CD4-positive, alpha-beta T cell treated with Interleukin-15 for 1 hour (primary cell): ENCODE measurements around the gene MYCN.
"Not testable (repeated sequence)": the region's sequence is repeated elsewhere in the genome, so short reads cannot be mapped to it uniquely, and the experiment has no call there.

ENCODE experiments used
- DNase-seq: peaks from one replicate; pipeline ENCODE4 v3.0.0-alpha.2; 2020

MYCN gene

DNA sequence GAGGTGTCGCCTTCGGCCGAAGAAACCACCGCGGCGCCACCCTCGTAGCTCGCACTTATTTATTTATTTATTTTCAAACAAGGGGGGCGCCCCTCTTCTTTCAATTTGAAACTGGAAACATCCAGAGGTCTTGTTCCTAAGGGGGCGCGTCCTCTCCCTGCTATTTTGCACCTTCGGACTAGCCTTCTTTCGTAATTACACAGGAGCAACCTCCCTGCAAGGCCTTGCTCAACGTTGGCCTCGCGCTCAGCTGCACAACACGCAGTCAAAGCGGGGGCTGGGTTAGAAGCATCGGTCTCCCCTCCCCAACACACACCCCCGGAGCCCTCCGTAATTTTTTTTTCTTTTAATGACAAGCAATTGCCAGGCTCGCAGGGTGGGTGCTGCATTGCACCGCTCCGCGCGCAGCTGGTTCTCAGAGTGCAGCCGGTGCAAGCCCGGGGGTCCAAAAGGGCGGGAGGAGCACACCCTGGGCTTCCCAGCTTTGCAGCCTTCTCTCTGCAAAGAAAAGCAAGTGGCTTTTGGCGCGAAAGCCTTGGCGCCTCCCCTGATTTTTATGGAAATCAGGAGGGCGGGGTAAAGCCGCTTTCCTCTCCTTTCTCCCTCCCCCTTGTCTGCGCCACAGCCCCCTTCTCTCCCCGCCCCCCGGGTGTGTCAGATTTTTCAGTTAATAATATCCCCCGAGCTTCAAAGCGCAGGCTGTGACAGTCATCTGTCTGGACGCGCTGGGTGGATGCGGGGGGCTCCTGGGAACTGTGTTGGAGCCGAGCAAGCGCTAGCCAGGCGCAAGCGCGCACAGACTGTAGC lies at the start of gene MYCN:
MYCN (plus strand) TSS at position 697 of the 807 bp plus-strand sequence. CDS start 1,515 bp downstream, outside the sequence.
- no peak for DNase-seq

DNA sequence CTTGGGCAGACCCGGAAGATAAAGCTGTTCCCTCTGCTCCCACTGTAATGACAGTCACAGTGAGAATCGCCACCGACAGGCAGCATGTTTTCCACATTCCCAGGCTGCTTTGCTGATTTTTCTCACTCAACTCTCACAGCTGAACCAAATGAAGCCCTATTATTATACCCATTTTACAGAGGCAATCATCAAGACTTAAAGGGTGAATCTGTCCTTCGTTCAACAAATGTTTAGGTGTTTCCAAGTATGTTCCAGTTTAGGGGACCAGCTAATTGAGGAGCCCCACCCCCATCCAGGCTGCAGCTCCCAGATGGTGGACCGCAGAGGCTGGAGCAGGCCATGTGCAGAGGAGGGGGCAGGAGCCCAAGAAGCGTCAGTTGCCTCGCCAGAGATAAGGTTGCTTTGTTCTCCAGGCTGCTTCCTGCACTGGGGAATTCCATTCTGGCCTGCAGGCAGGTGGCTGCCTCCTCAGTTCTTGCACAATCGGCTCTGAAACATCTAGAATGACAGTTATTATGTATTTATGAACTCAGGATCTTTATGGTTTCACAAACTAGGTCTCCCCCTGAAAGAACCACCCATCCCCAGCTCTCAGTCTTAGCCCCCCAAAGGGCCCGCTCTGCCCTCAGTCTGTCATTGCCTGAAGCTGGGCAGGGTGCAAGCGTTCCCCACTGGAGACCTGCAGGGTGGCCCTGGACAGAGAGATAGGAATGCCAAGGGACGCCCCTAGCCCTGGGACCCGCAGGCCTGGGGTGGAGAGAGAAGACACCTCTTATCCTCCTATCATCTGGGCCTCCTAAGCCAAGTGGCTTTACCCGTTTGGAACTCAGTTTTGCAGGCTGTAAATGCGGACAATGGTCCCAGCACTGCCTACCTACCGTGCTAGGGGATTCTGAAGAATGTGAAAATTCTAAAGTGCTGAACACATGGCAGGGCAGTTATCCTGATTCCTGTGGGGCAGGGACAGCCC lies 49.1 kb upstream of the MYCN start:
- no peak for DNase-seq

DNA sequence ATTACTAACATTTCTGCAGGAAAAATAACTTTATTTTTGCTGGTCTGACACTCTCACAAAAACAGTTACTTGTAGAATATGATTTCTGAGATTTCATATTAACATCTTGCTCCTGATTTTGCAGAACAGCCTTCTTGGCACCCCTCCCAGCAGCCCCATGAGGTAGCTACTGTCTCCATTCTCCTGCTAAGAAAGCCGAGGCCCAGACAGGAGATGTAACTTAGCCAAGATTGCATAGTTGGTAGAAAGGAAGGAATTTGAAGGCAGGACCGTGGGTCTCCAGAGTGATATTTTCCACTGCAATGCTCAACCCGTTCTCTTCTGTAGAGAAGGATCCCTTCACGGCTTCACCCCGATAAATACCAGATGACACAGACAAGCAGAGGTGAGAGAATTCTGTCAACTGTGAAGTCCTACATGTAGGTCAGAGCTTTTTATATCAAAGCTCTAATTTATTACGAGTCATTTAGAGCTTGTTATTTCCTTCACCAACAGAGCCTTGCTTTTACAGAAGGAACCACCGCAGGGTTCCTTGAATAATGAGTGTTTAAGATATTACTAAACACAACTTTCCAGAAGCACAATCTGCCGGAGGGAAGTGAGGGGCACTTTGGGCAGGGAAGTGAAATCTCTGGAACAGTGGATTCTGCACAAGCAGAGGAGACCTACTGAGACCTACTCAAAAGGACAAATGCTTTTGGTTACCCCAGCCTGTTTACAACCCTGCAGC lies 48.0 kb upstream of the MYCN start:
- no peak for DNase-seq

DNA sequence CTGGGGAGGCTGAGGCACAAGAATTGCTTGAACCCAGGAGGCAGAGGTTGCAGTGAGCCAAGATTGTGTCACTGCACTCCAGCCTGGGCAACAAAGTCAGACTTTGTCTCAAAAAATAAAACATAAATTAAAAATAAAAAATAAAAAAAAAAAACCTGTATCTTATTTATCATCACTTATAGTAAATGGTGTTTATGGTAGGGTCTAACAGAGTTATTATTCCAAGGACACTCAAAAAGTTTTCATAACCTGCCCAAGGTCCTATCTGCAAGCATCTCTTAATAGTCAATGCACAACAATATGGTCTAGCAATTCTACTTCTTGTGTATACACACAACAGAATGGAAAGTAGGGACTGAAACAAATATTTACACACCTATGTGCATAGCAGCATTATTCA lies 47.3 kb upstream of the MYCN start:
- DNase-seq = no peak

DNA sequence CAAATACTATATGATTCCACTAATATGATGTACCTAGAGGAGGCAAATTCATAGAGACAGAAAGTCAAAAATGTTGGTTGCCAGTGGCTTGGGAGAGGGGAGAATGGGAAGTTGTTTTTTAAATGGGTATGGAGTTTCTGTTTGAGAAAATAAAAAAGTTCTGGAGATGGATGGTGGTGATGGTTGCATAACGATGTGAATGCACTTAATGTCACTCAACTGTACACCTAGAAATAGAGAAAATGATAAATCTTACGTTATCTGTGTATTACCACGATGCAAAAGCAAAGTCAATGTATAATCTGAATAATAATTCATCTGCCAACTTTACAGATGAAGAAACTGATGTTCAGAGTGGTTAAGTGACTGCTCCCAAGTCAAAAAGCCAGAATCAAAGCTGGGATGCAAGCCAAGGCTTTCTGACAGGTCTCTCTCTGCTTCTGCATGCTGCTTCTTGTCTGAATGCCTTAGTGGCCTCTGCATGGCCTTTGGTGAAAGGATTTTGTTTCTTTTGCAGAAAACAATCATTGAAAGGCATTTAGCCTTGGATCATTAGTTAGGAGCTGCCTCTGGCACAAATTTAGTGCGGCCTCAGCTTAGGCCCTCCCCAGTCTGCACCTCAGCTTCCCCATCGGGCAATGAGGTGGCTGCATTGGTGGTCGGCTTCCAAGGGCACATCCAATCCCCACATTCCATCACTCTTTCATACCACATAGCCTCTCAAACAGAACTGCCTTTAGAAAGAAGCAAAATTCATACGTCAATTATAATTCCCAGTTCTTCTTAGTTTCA lies 46.5 kb upstream of the MYCN start:
- no peak for DNase-seq

DNA sequence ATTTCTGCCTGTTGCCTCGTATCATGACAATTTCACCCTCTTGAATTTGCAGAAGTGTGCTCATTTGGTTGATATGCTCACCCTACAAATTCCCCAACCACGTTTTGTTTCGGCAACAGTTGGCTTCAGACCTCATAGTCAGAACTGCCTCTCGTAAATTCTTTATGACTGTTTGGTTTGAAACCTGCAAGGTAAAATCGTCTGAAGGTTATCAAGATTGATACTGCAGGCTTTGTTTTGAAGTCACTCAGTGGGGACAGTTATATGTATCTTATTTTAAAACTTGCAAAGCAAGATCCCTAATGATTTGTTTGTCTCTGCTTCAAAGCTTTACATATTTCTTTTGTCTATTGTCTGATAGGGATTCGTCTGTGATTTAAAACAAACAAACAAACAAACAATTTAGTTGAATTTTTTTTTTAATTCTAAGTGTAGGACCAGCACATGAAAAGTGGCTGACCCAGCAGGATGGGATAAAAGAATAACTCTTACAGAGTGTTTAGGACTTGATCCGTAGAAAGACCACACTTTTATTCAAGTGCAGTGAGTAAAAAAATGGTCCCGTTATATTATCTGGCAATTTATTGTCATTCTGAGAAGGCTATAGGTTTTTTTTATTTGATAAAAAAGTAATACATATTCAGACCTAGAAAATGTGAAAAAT lies 45.7 kb upstream of the MYCN start:
- no peak for DNase-seq

DNA sequence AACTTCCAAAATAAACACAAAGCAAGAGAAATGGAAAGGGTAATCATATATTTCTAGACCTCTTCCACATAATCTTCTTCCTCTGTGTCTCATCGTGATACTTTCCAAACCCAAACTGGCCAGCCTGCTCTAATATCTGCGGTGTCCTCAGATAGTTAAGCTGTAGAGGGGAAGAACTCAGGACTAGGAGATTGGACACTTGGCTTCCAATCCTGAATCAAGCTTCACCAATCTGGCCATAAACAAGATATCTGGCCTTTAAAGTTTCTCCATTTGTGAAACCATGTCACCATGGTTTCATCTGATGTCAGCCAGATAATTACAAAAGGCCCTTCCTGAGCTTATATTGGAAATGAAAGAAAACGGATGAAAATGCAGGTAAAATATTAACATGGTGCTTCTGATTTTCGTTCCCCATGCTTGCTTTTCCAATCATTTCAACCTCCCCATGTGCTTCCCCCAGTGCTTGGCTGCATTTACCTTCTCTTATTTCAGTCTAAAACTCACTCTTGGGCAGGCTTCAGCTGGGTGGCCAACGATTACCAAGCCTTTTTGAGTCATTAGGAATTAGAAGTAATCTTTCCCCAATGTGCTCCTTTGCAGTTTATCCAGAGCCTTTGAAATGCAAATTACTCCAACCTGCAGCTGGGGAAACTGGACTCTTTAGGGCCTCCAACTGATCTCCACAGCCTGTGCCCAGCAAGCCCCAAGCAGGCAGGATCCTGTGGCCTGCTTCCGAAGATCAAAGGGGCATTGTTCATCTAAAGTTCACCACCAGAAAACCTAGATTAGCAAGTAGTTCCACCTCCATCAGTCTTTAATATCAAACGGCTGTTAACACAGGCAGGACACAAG lies 44.5 kb upstream of the MYCN start:
- no peak for DNase-seq

DNA sequence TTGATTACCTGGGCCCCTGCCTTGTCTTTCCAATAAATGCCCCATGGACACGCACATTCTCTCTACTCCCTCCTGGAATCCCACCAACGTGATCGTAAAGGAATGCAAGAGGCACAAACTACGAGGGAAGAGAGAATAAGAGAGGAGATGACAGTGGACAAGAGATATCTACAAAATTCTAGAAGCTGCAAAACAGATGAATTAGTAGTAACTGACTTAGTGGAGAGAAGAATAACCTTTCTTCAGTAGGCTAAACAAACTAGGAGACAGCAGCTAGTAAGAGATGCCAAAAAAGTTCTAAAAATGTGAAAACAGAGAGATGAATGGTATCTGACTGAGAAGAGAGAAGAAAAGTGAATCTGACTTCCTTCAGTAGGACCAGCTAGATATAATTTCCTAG lies 43.5 kb upstream of the MYCN start:
- no peak for DNase-seq

DNA sequence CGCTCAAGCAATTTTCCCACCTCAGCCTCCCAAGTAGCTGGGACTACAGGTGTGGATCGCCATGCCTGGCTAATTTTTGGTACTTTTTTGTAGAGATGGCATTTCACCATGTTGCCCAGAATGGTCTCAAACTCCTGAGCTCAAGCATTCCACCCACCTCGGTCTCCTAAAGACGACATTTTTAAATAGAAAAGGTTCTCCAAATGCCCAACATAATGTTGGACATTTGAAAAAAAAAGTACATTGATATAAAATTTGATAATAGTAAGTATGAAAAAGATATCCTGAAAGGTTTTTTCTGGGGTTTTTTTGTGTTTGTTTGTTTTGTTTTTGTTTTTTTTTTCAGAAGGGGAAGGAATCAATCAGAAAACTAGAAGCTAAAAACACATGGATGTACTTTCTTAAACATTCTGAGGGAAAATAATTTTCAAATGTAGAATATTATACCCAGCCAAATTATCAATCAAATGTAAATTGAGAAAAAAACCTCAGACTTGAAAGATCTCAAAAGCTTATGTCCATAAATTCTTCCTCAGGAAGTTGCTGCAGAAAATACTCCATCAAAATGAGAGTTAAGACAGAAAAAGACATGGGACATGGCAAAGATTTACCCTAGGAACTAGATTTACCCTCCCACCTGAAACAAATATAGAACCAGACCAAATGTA lies 42.8 kb upstream of the MYCN start:
- DNase-seq = no peak

DNA sequence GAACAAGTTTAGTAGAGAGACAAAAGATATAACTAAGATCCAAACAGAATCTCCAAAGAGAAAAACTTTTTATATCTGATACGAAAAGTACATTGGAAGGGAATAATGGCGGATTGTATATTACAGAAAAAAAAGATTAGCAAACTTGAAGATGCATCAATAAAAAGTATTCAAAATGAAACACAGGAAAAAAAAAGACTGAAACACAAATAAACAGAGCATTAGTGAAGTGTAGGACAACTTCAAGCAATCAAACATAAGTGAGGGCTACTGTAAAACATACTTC lies 41.1 kb upstream of the MYCN start:
- DNase-seq = no peak

DNA sequence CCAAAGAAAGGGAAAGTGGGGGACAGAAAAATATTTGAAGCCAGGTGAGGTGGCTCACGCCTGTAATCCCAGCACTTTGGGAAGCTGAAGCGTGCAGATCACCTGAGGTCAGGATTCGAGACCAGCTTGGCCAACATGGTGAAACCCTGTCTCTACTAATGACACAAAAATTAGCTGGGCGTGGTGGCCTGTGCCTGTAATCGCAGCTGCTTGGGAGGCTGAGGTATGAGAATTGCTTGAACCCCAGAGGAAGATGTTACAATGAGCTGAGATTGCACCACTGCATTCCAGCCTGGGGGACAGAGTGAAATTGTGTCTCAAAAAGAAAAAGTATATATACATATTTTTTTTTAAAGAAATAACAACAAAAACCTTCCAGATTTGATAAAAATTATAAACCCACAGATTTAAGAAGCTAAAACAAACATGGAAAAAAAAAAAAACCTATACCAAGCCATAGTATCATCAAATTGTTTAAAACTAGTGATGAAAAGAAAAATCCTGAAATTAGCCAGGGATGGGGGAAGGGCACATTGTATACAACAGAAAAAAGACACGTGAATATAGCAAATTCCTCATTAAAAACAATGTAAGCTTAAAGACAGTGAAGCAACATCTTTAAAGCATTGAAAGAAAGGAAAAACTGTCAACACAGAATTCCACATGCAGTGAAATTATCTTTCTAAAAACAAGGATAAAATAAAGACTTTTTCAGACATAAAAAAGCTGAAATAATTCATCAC lies 40.4 kb upstream of the MYCN start:
- DNase-seq = no peak

DNA sequence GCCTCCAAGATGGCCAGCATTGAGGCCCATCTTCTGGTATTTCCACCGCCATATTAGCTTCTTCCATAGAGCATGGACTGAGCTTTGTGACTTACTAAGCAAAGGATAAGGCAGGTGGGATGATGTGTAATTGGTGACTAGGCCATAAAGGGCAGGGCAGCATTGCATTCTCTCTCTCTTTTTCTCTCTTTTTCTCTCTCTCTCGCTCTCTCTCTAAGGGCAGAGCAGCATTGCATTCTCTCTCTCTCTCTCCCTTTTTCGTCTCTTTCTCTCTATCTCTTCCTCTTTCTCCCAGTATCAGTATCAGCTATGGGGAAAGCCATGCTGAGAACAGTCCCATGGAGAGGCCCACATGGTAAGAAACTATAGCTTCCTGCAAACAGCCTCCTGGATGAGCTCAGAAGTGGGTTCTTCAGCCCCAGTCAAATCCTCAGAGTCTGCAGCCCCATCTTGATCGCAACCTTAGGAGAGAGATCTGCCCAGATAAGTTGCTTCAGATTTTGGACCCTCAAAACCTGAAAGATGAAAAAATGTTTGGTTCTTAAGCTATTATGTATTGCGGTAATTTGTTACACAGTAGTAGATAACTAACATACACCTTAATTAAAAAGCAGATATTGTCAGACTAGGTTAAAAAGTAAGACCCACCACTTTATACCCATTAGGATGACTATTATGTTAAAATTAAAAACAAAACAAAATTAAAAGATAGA lies 39.1 kb upstream of the MYCN start:
- no peak for DNase-seq

DNA sequence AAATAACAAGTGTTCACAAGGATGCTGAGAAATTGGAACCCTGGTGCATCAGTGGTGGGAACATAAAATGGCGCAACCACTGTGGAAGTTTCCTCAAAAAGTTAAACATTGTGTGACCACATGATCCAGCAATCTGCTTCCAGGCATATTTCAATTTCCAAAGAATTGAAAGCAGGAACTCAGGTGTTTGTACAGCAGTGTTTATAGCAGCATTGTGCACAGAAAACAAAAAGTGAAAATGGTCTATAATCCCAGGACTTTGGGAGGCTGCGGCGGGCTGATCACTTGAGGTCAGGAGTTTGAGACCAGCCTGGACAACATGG lies 38.6 kb upstream of the MYCN start:
- DNase-seq = no peak

DNA sequence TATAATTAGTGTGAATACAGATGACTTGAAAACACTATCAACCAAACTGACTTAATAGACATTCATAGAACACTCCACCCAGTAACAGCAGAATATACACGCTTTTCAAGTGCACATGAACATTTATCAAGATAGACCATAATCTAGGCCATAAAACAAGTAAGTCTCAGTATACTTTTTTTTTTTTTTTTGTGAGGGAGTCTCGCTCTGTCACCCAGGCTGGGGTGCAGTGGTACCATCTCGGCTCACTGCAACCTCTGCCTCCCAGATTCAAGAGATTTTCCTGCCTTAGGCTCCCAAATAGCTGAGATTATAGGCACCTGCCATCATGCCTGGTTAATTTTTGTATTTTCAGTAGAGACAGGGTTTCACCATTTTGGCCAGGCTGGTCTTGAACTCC lies 36.4 kb upstream of the MYCN start:
- not testable (repeated sequence) for DNase-seq

DNA sequence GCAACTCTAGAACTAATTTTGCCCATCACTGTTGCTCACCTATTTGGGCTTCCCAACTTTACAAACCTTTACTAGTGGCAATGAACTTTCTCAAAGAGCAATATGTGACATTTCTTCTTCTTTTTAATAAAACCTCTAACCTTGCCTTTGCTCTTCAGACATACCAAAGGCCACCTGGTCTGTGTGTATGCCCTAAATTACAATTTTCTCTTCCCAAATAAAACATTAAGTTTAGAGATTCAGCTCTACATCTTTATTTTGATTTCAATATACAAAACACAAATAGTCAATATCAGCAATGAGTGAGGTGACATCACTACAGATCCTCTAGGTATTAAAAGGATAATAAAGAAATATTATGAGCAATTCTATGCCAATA lies 35.1 kb upstream of the MYCN start:
- no peak for DNase-seq

DNA sequence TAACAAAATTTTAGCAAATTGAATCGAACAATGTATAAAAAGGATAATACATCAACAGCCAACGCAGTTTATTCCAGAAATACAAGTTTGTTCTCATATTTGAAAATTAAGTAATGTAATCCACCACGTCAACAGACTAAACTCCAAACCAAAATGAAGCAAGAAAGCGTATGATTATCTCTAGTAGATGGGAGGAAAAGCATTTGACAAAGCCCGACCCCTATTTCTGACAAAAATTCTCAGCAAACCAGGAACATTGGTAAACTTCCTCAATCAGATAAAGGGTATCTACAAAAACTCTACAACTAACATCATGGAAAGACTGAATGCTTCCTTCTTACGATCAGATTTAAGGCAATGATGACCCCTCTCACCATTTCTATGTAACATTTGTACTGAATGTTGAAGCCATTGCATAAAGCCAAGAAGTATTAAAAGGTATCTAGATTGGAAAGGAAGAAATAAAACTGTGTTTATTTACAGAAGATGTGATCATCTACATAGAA lies 34.3 kb upstream of the MYCN start:
- no peak for DNase-seq

DNA sequence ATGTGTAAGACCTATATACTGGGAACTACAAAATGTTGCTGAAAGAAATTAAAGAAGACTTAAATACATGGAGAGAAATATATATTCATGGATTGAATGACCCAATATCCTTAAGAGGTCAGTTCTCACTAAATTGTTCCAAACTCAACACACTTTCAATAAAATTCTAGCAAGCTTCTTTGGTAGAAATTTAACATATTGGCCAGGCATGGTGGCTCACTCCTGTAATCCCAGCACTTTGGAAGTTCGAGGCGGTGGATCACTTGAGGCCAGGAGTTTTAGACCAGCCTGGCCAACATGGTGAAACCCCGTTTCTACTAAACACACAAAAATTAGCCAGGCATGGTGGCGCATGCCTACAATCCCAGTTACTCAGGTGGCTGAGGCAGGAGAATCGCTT lies 33.6 kb upstream of the MYCN start:
- DNase-seq = no peak

DNA sequence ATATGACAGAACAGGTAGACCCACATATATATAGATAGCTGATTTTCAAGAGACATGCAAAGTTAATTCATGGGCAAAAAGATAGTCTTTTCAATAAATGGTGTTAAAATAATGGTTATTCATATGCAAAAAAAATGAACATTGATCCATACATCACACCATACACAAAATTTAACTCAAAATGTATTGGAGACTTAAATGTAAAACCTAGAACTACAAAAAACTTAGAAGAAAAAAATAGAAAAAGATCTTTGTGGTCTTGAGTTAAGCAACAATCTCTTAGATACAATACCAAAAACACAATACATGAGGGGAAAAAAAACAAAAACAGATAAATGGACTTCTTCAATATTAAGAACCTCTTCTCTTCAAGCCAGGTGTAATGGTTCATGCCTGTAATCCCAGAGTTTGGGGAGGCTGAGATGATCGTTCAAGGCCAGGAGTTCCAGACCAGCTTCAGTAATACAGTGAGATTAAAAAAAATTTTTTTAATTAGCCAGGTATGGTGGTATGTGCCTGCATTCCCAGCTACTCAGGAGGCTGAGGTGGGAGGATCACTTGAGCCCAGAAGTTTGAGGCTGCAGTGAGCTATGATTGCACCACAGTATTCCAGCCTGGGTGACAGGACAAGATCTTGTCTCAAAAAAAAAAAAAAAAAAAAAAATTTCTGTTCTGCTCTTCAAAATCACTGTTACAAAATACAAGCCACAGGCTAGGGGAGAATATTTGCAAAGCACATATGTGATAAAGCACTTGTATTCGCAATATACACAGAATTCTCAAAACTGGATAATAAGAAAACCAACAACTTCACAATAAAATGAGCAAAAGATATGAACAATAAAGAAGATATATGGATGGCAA lies 32.7 kb upstream of the MYCN start:
- no peak for DNase-seq
